ENCODE data around the gene CYP11A1.

Gene CYP11A1

DNA sequence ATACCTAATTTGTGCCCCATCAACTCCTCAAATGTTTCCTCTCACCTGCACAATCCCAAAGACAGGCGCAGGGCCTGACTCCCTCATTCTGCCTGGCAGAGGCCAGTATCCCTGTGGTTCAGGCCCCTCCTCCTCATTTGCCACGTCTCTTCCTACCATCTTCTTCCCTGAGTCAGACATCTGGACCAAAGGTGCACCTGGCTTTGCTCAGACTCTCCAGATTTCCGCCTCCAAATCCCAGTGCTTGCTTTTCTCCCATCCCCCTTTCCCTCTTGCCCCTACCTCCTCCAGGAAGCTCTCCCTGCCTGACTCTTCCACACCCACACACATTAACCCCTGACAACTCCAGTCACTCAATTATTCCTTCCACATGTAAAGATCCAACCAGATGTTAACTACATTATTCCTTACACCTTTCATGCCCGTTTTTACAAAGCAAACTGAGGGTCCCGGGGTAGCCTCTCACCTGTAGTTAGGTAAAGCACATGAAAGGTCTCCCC, 46.7 kb upstream of the CYP11A1 start:
- Histone ChIP-seq H3K27me3 (ENCODE audit: insufficient read depth, poor library complexity, severe bottlenecking) (no peaks in the 10 kb centered on the region), H3K4me3 (replicated peaks; ENCODE audit: insufficient read depth, low read length) (no peak overlapping the region), H3K27ac (replicated peaks) (no peak overlapping the region)
- no peak for DNase-seq (ENCODE audit: low read depth in 1 of 2, low spot score in 1 of 2)
- no peak for TF ChIP-seq SPI1 (IDR thresholded peaks at IDR 0.05; ENCODE audit: borderline replicate concordance, low read depth)
- TF ChIP-seq, protein P1, sequence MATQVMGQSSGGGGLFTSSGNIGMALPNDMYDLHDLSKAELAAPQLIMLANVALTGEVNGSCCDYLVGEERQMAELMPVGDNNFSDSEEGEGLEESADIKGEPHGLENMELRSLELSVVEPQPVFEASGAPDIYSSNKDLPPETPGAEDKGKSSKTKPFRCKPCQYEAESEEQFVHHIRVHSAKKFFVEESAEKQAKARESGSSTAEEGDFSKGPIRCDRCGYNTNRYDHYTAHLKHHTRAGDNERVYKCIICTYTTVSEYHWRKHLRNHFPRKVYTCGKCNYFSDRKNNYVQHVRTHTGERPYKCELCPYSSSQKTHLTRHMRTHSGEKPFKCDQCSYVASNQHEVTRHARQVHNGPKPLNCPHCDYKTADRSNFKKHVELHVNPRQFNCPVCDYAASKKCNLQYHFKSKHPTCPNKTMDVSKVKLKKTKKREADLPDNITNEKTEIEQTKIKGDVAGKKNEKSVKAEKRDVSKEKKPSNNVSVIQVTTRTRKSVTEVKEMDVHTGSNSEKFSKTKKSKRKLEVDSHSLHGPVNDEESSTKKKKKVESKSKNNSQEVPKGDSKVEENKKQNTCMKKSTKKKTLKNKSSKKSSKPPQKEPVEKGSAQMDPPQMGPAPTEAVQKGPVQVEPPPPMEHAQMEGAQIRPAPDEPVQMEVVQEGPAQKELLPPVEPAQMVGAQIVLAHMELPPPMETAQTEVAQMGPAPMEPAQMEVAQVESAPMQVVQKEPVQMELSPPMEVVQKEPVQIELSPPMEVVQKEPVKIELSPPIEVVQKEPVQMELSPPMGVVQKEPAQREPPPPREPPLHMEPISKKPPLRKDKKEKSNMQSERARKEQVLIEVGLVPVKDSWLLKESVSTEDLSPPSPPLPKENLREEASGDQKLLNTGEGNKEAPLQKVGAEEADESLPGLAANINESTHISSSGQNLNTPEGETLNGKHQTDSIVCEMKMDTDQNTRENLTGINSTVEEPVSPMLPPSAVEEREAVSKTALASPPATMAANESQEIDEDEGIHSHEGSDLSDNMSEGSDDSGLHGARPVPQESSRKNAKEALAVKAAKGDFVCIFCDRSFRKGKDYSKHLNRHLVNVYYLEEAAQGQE (IDR thresholded peaks at IDR 0.05; ENCODE audit: insufficient replicate concordance, low read depth), result no peak
- TF ChIP-seq, protein P2, sequence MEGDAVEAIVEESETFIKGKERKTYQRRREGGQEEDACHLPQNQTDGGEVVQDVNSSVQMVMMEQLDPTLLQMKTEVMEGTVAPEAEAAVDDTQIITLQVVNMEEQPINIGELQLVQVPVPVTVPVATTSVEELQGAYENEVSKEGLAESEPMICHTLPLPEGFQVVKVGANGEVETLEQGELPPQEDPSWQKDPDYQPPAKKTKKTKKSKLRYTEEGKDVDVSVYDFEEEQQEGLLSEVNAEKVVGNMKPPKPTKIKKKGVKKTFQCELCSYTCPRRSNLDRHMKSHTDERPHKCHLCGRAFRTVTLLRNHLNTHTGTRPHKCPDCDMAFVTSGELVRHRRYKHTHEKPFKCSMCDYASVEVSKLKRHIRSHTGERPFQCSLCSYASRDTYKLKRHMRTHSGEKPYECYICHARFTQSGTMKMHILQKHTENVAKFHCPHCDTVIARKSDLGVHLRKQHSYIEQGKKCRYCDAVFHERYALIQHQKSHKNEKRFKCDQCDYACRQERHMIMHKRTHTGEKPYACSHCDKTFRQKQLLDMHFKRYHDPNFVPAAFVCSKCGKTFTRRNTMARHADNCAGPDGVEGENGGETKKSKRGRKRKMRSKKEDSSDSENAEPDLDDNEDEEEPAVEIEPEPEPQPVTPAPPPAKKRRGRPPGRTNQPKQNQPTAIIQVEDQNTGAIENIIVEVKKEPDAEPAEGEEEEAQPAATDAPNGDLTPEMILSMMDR (IDR thresholded peaks at IDR 0.05; ENCODE audit: insufficient read depth, low read length), result no peak
- TF ChIP-seq POLR2AphosphoS5 (IDR thresholded peaks at IDR 0.05; ENCODE audit: low read depth), result no peak
- no peak for TF ChIP-seq GABPA (IDR thresholded peaks at IDR 0.05; ENCODE audit: low read depth)

DNA sequence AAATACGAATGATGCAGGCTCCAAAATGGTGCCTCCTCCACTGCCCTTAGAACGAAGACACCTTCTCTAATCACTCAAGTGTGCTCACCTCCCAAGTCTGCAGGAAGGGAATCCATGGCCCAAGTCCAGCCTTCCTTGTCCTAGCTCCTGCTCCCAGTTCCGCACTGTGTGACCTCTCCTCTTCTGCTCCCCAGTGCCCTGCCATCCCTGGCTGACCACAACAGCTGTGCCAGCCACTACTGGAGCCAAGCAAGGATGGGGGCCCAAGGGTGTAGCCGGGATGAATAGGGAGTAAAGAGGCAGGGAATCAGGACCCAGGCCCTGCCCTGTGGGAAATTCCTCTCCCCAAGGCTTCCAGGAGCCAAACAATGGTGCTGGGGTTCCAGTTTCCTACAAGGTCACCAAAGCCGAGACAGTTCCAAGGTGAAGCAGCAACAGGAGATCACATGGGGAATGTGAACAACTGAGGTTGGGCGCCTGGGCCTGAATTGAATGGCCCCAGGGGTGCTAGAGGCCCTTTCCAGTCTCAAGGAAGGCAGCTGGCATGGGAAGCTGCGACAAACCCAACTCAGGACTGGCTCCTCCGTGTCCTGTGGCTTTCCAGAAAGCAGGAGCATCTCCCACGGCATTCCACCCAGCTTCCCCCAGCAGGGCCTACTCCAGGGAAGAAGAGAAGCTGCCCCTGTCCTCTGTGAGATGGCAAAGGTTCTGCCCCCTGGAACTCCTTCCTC, 46.1 kb upstream of the CYP11A1 start:
- TF ChIP-seq GABPA (IDR thresholded peaks at IDR 0.05; ENCODE audit: low read depth) (no peak), SPI1 (IDR thresholded peaks at IDR 0.05; ENCODE audit: borderline replicate concordance, low read depth) (no peak), POLR2AphosphoS5 (IDR thresholded peaks at IDR 0.05; ENCODE audit: low read depth) (no peak)
- TF ChIP-seq, protein P1 (IDR thresholded peaks at IDR 0.05; ENCODE audit: insufficient replicate concordance, low read depth), result no peak
- TF ChIP-seq, protein P2 (IDR thresholded peaks at IDR 0.05; ENCODE audit: insufficient read depth, low read length), result no peak
- no peak for DNase-seq (ENCODE audit: low read depth in 1 of 2, low spot score in 1 of 2)
- Histone ChIP-seq H3K27me3 (ENCODE audit: insufficient read depth, poor library complexity, severe bottlenecking) (no peaks in the 10 kb centered on the region), H3K4me3 (replicated peaks; ENCODE audit: insufficient read depth, low read length) (no peak overlapping the region), H3K27ac (replicated peaks) (no peak overlapping the region)

- Histone ChIP-seq H3K27ac (replicated peaks) (no peak overlapping the region), H3K27me3 (ENCODE audit: insufficient read depth, poor library complexity, severe bottlenecking) (no peaks in the 10 kb centered on the region), H3K4me3 (replicated peaks; ENCODE audit: insufficient read depth, low read length) (no peak overlapping the region)
- no peak for TF ChIP-seq POLR2AphosphoS5 (IDR thresholded peaks at IDR 0.05; ENCODE audit: low read depth)
- TF ChIP-seq, protein P2 (IDR thresholded peaks at IDR 0.05; ENCODE audit: insufficient read depth, low read length), result no peak
- TF ChIP-seq GABPA (IDR thresholded peaks at IDR 0.05; ENCODE audit: low read depth), result no peak
- no peak for TF ChIP-seq SPI1 (IDR thresholded peaks at IDR 0.05; ENCODE audit: borderline replicate concordance, low read depth)
- TF ChIP-seq, protein P1 (IDR thresholded peaks at IDR 0.05; ENCODE audit: insufficient replicate concordance, low read depth), result no peak
- DNase-seq (ENCODE audit: low read depth in 1 of 2, low spot score in 1 of 2), result no peak
These were observed 44.7 kb upstream of the CYP11A1 start for GRCh38 chr15:74412159-74412558.

Data from HL-60 (cell line).